ENCODE data around the gene PCED1B.
"Not testable (repeated sequence)": the region's sequence is repeated elsewhere in the genome, so short reads cannot be mapped to it uniquely, and the experiment has no call there.

PCED1B gene

GRCh38 chr12:47164724-47165439 is 85.5 kb downstream of the PCED1B start:
- no peak for DNase-seq (ENCODE audit: low read depth)

DNA sequence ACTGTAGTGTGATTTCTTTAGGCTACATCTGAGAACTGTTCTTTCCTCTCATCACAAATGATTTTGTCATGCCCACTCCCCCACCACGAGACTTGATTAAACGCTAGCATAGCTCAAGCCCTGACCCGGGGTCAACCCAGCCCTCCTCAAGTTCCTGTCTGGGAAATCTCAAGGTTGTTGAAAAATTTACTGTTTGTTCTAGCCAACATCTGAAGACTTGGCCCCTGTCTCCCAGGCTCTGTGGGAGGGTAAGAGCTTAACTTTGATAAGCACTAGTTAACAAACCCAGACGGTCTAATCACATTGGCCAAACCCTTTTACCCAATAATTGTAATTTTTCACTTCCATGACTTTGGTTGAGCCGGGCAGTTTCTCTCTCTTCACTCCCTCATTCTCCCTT is 86.5 kb downstream of the PCED1B start:
- DNase-seq (ENCODE audit: low read depth) = no peak

DNA sequence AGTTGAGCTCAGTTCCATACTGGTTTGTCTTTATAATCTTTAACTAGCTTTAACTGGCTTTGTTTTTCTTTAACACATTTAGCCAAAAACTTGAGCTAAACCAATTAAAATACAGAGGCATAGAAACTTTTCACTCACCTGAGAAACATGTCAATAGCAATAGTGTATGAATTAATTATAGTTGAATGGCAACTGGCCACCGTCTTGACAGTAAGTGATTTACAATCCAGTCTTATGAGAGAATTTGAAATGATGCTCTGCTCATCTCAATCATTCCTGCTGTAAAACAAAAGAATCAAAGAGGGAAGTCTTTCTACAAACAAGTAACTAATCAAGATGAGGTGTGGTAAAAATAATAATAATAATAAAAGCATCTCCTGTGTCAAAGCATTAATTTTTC is 86.9 kb downstream of the PCED1B start:
- DNase-seq (ENCODE audit: low read depth) = no peak

DNA sequence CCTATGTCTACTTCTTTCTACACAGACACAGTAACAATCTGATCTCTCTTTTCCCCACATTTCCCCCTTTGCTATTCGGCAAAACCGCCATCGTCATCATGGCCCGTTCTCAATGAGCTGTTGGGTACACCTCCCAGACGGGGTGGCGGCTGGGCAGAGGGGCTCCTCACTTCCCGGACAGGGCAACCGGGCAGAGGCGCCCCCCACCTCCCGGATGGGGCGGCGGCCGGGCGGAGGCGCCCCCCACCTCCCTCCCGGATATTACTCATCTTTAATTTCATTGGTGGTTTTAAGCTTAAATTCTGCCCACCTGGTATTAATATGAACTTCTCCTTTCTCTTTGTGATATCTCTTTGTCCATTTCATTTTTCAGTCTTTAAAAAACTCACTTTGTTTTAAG is 90.9 kb downstream of the PCED1B start:
- not testable (repeated sequence) for DNase-seq (ENCODE audit: low read depth)

GRCh38 chr12:47178014-47178413 is 98.6 kb downstream of the PCED1B start:
- DNase-seq (ENCODE audit: low read depth) = no peak

DNA sequence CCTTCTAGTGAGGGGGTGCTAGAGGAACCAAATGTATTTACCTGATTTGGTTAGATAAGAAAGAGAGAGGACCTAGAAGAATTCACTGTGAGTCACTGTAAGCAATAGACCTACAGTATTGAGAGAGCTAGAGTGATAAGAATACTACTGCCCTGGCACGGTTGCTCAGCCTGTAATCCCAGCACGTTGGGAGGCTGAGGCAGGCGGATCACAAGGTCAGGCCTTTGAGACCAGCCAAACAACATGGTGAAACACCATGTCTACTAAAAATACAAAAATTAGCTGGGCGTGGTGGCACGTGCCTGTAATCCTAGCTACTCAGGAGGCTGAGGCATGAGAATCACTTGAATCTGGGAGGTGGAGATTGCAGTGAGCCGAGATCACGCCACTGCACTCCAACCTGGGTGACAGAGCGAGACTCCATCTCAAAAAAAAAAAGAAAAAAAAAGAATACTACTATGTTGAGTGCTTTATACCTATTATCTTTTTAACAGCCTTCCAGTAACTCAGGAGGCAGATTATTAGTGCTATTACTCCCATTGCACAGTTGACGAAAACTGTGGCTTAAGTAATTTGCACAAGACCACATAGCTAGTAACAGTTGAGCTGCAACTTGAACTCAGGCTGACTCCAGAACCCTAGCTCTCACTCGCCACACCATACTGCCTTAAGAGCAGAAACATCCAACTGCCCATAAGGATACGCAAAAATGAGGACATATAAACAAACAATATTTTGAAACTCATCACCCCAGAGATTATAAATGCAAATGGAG is 102.9 kb downstream of the PCED1B start:
- DNase-seq (ENCODE audit: low read depth) = not testable (repeated sequence)

DNA sequence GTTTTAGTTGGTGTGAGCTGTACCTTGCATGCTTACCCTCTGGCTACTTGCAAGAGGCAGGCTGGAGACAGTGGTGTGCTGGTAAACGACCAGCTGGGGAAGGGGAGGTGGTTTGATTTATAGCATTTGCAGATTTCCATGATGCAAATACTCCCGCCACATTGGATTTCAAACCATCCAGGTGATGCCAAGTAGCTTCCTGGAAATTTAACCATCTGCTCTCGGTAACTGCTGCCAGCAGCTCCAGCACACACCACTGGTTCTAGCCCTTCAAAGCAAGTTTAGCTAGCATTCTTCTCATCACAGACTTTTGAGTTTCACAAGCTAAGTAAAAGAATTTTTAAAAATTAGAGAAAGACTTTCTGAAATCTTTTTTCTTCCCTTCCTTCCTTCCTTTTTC is 104.8 kb downstream of the PCED1B start:
- DNase-seq (ENCODE audit: low read depth) = no peak

DNA sequence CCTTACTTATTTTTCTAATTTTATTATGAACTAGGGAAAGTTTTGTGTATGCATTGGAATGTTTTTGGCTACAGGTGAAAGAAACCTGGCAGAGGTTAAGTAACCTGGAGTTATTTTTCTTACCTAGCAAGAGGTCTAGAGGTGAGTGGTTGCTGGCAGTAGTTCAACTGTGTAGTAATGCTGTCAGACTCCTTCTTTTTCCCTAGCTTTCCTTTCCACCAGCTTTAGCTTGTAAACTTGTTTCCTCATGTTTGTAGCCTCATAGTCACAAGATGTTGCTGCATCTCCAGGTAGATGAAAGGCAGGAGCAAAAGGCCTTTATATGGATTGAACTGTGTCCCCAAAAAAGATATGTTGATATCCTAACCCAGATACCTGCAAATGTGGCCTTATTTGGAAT is 105.4 kb downstream of the PCED1B start:
- no peak for DNase-seq (ENCODE audit: low read depth)

DNA sequence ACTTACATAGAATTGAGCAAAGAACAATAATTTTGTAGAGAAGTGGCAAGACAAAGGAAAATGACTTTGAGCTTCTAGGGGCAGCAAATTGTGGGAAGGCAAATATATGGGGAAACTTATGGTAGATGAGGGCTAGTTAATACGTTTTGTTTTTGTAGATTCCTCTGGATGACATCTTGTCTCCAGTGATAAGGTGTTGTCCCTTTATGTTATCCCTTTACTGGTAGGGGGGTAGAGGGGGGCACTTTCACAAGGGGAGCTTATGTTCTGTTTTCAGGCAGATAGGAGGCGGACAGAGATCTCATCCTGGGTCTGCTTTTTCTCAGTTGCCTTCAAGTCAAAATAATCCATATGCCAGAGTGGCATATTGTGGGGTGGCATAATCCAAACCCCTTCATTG is 106.8 kb downstream of the PCED1B start:
- no peak for DNase-seq (ENCODE audit: low read depth)

DNA sequence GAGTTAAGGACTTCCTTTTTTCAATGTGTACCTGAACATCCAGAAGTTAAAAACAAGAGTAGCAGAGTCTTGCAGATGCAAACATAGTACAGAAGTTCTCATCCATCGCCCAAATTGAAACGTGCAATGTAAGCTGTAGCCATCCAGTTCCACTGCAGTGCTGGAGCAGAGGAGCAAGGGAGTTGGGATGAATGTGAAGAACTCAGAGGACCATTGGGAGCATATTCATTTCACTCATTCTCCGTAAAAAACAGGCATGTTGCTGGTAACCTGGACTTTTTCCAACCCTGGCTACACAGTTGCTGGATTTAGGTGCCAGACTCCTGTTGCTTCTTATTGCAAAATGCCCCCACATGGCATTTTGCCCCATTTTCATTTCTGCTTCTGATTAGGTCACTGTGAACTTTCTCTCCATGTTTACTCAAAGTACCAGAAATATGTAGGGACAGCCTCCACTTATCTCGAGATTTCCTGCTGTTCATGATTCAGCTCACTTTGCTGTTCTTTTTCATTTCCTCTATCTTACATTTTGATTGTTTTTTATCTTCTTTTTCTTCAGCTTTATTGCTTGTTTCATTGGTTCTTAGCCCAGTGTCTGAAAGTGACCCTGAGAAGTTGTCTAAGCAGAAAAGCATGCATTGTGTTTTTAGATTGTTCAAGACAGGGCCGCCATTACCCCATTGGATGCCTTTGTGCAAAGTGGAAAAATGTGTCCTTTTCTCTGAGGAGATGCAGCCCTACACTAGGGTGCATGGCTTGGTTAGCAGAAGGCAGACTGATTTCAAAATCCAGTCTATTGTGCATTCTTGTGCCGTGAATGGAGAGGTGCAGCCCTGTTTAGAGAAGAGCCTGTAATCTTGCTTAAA is 109.4 kb downstream of the PCED1B start:
- no peak for DNase-seq (ENCODE audit: low read depth)

DNA sequence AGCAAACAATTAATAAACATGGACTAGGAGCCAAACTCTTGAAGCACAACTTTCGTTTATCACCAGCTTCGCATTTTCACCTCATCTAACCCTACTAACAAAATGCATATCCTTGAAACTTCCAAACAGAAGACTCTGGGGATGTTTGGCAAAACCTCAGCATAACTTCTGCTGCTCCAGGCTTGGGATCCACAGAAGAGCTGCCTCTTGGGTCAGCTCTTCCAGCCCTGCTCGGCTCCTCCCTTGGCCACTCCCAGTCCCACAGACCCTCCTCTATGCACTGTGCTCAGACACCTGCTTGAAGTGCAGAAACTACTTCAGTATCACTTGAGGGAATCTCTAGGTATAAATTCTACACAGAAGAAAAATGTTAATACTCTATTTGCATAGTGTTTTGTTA is 110.3 kb downstream of the PCED1B start:
- DNase-seq (ENCODE audit: low read depth) = no peak

DNA sequence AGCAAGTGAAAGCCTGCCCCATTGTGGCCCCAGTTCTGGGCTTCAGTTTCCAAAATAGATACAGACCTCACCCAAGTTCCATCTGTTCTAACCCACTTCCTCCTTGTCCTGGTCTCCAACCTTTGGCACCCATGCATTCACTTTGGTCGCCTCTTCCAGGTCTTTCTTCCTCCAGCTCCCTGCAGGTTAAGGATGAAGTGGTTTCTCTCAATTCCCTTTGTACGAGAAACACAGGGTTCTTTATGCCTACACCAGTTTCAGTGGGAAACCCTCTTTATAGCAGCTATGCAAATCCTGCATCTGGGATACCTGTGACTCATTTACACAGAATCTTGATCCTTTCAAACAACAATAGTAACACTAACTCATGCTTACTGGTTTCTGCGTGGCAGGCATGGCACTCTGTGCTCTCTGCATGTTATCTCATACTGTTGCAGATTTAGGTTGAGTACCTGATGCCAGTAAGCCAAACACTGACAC is 110.9 kb downstream of the PCED1B start:
- DNase-seq (ENCODE audit: low read depth) = peak; percentile 33

- no peak for DNase-seq (ENCODE audit: low read depth)
Measured at GRCh38 chr12:47190905-47191304, 111.5 kb downstream of the PCED1B start.

DNA sequence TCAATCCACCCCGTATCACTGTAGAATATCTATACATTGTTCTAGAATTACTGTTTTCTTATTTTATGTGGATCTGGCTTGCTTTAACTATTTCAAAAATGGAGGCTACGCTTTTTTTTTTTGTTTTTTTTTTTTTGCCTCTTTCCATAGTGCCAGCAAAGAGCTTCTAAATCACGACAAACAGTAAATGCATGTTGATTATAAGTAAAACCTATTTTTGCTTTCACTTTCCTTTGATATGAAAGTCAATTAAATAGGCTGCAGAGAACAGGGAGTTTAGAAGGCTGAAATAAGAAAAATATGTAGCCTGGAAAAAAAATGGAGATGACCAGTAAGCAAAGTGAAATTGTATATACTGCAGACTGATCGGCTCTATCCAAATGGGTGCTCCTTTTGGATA is 112.6 kb downstream of the PCED1B start:
- no peak for DNase-seq (ENCODE audit: low read depth)

DNA sequence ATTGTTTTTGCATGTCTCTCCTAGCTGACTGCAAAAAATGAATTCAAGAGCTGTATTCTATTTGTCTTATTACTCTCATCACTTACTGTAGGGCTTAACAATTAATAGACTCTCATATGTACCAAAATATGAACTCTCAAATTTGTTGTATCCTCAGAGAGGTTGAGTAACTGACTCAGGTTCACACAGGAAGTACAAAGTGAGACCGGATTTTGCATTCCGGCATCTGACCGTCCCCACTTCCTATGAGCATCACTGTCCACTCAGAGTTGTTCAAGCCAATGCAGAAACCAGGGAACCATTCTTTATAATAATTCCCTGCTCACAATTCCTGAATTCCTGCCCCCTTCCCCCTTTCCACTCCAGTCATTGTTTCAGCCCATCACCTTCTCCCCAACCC is 113.6 kb downstream of the PCED1B start:
- DNase-seq (ENCODE audit: low read depth) = no peak

- DNase-seq (ENCODE audit: low read depth) = no peak
Measured at GRCh38 chr12:47194501-47194900, 115.1 kb downstream of the PCED1B start.

GRCh38 chr12:47200446-47200845 is 121.0 kb downstream of the PCED1B start:
- DNase-seq (ENCODE audit: low read depth) = no peak

DNA sequence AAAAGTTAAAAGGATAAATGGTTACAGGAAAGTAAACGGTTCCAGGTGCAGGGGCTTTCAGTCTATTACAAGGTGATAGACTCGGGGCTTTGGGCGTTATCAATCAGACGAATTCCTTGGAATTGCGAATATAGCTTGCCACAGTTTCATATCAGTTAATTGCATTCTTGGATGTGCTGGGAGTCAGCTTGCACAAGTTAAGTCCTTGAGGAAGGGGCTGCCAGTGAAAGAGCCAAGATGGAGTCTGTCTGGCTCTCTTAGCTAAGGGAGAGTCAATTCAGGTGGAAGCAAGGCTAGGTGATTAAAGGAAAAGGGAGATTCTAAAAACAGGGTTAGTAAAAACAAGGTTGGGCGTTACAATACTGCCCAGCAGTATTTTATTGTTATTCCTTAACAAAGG is 121.8 kb downstream of the PCED1B start:
- not testable (repeated sequence) for DNase-seq (ENCODE audit: low read depth)

DNA sequence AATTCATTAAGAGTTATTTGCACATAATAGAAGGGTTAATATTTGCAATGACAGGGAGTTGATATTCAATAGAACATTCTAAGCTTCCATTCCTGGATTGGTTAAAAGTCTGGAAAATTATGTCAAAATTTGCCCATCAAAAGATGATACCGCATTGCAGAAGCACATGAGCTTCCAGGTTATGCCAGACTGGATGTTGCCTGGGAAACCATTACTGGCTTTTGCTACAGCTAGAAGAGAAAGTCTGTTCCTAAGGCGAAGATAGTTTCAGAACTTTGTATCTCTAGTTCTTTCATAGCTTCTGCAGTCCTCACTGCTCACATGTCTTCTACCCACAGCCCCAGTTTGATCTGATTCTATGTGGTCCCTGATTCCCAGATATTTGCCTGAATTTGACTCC is 122.8 kb downstream of the PCED1B start:
- DNase-seq (ENCODE audit: low read depth) = no peak

DNA sequence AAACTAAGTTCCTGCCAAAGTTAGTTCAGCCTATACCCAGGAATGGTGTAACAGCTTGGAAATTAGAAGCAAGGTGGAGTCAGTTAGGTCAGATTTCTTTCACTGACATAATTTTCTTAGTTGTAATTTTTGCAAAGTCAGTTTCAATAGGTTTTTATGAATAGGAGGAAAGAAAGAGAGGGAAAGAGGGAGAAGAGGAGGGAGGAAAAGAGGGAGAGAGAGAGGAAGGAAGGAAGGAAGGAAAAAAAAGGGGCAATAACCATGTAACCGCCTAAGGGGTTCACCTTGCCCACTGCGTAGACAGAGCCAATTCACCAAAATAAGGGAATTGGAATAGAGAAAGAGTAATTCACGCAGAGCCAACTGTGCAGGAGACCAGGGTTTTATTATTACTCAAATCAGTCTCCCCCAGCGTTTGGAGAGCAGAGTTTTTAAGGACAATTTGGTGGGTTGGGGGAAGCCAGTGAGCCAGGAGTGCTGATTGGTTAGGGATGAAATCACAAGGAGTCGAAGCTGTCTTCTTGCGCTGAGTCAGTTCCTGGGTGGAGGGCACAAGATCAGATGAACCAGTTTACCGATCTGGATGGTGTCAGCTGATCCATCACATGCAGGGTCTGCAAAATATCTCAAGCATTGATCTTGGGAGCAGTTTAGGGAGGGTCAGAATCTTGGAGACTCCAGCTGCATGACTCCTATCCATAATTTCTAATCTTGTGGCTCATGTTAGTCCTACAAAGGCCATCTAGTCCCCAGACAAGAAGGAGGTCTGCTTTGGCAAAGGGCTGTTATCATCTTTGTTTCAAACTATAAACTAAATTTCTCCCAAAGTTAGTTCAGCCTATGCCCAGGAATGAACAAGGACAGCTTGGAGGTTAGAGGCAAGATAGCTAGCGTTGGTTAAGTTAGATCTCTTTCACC is 126.4 kb downstream of the PCED1B start:
- DNase-seq (ENCODE audit: low read depth) = no peak
